ENCODE data around the gene OR10A2. TPM values are rescaled to one million over a fixed set of nuclear protein-coding genes. Genes with fewer than 3 reads are reported as not detected.

The OR10A2 gene
- total RNA-seq, 1 experiment from 2014 or later = not detected

Other genes with a start within 250 kb of the OR10A2 start
- gene TPP1, start 243.6 kb upstream of the OR10A2 start, total RNA-seq (2014; rRNA removed; shearing (Covaris generic)) = 84.3 and 91.7 TPM in 2 replicates
- 0.11 and 0.19 TPM in 2 replicates for gene DCHS1, start 207.2 kb upstream of the OR10A2 start, total RNA-seq (2014; rRNA removed; shearing (Covaris generic))
- gene MRPL17, start 179.7 kb upstream of the OR10A2 start, total RNA-seq (2014; rRNA removed; shearing (Covaris generic)) = 58.3 and 62.6 TPM in 2 replicates
- 0.08 and 0.61 TPM in 2 replicates for gene OR2AG2, start 91.1 kb upstream of the OR10A2 start, total RNA-seq (2014; rRNA removed; shearing (Covaris generic))
- not detected in 2 replicates for gene OR2AG1, start 80.0 kb upstream of the OR10A2 start, total RNA-seq (2014; rRNA removed; shearing (Covaris generic))
- 0.05 and 0.11 TPM in 2 replicates for gene OR6A2, start 63.4 kb upstream of the OR10A2 start, total RNA-seq (2014; rRNA removed; shearing (Covaris generic))
- gene OR10A5, start 17.4 kb upstream of the OR10A2 start, total RNA-seq (2014; rRNA removed; shearing (Covaris generic)) = not detected in 2 replicates
- not detected in 2 replicates for gene OR10A4, start 13.6 kb downstream of the OR10A2 start, total RNA-seq (2014; rRNA removed; shearing (Covaris generic))
- gene OR2D2, start 29.4 kb downstream of the OR10A2 start, total RNA-seq (2014; rRNA removed; shearing (Covaris generic)) = not detected in 2 replicates
- gene OR2D3, start 57.9 kb downstream of the OR10A2 start, total RNA-seq (2014; rRNA removed; shearing (Covaris generic)) = not detected in 2 replicates
- 5.5 and 6.1 TPM in 2 replicates for gene ZNF215, start 63.4 kb downstream of the OR10A2 start, total RNA-seq (2014; rRNA removed; shearing (Covaris generic))
- gene ZNF214, start 157.3 kb downstream of the OR10A2 start, total RNA-seq (2014; rRNA removed; shearing (Covaris generic)) = 1.2 and 2.9 TPM in 2 replicates
- gene NLRP14, start 157.4 kb downstream of the OR10A2 start, total RNA-seq (2014; rRNA removed; shearing (Covaris generic)) = 0.08 TPM in 2 replicates
- not detected in 2 replicates for gene RBMXL2, start 225.9 kb downstream of the OR10A2 start, total RNA-seq (2014; rRNA removed; shearing (Covaris generic))